Activated naive CD8-positive, alpha-beta T cell treated with anti-CD3 and anti-CD28 coated beads, Interleukin-2, amount 50 U/mL, for 16 hours (primary cell): Measurements from ENCODE around the gene COL25A1.
"Not testable (repeated sequence)": the region's sequence is repeated elsewhere in the genome, so short reads cannot be mapped to it uniquely, and the experiment has no call there.

Experiments
- DNase-seq: peaks from one replicate; pipeline ENCODE4 v3.0.0-alpha.2; 2020; ENCODE audit warnings: low read depth, low spot score

COL25A1 gene

DNA sequence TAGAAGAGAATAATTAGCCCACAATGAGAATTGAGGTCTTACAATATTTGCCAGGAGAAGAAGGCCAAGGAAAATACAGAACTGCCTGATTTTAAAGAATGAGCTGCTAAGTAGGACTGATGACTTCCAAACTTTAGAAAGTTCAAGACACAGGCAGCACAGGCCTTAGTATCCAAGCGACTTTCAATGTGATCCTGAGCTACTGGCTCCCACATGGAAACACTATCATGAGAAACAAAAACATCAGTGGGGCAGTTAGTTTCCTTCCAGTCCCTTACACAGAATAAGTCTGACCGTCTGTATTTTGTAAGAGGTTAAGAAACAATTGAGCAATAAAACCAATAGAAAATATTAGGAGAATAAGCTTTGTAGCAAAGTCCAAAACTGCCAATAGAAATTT is 251.4 kb downstream of the COL25A1 start:
- DNase-seq: no peak

DNA sequence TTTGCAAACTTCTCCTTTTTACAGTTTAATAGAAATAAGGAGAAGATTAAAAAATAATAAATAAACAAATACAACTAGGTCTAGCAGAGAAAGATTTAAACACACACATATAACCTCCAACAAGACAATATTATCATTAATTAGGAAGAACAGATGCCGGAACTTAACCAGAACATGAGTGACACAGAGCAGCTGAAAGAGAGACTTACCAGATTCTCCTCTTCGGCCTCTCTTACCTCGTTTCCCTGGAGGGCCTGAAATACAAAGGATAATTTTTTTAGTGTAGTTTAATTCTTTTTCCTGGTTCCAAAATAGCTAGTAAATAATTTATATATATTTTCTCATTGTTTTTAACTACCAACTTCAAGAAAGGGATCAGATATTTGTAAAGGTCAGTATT is 252.5 kb downstream of the COL25A1 start:
- DNase-seq: no peak

DNA sequence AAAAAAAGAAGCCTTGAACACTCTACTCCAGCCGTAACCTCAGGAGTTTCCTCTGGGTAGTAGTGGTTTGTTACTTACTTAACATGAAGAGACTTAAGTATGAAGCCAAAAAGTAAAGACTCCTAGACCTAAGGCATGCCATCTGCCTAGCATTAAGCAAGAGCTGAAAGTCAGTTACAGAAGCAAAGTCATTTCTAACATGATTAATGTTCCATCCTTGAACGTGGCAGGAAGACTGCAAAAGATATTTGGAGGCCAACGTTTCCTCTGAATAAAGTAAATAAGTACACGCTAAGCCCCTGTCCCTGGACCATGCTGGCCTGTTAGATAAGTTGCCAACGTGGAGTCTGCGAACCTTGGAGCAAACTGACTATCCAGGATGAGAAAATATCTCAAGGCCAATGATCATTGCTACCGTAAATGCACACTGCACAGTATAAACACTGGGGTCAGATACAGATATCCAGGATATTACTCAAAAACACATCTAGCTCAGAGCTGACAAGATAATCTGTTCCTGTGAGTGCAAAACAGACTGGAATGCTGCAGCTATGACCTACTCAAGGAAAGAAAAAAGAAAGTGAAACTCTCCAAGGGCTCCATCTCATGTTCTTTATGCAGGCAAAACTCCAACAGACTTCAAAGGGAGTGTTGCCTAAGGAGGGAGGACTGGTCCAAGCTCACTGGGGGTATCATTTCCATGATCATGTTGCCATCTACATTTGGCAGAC is 255.8 kb downstream of the COL25A1 start:
- DNase-seq: no peak

DNA sequence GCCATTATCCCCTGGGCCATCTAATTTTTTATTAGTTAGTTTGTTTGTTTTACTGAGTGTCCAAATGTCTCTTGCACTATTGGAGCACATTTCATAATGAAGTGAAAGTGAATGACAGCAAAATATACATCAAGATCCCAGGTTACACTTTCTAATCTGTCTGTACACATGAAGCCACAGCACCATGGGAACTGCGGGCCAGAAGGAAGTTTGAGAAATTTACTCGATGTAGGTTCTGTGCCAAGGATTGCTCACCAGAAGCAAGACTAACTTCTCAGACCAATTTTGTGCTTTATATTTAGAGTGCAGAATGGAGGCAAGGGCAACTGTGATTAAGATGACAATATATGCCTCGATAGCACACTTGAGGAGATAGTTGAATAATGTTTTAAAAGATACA is 258.0 kb downstream of the COL25A1 start:
- DNase-seq: no peak

DNA sequence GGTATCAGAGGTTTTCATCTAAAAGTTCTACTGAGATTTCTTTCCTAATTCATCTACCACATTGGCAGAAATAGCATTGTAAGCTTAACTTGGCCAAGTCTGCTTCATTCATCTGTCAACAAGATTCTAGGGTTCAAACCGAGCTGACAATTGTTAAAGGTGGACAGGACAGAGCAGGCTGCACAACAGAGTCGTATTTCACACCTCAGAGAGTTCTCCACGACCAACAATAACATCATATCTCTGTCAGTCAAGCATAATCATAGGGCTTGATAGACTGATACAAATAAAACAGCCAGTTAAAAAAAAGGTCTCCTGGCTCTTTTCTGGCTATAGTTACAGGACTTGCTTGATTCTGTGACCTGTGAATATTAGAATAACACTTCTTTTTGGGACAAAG is 259.2 kb downstream of the COL25A1 start:
- DNase-seq: no peak

DNA sequence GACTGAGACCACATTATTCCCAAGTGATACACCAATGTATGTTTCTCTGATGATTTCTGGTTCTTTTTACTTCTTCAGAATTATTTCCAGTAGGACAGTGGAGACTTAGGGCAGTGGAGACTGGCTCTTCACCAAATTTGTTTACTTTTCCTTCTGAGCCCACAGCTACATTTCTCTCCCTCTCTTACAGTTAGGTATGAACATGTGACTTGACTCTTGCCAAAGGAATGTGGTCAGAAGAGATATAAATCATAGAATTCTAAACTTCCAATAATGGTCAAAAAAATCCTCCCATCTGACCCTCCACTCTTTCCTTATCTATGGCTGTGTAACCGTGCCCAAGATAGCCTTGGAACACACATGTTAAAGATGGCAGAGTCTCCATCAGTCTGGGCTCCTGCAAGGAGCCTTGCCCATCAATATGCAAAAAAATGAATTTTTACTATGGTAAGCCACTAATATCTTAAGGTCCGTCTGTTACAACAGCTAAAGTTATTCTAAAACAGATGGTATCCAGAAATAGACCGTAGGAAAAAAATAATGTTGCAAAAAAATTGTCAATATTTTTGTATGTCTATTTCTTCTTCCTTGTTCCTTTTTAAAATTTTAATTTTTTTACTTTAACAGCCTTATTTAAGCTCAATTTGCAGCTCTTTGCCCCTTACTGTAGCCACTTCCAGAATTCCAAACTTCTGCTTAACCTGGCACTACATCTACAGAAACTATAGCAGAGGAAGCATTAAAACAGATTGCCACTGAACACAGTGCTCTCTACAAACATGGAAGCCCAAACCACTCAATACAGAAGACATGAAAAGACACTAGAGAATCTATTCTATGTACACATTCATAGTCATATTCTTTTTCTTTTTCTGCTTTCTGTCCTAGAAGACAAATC is 260.7 kb downstream of the COL25A1 start:
- no peak for DNase-seq

DNA sequence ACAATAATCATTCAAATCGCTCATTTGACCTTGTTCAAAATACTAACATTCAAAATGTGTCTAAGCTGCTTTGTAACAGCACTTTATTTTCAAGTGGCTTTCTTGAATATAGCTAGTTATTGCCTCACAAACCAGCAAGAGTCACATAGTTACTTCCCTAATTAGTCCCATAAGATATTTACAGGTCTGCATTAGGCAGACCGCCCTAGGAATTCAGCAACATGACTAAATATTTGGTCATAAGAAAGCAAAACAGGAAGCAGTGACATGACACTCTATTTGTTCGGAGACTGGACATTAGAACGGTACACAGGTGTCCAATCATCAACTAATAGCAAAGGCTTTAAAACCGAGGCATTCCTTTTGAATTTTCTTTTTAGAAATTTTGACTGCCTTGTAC is 262.0 kb downstream of the COL25A1 start:
- DNase-seq: no peak

DNA sequence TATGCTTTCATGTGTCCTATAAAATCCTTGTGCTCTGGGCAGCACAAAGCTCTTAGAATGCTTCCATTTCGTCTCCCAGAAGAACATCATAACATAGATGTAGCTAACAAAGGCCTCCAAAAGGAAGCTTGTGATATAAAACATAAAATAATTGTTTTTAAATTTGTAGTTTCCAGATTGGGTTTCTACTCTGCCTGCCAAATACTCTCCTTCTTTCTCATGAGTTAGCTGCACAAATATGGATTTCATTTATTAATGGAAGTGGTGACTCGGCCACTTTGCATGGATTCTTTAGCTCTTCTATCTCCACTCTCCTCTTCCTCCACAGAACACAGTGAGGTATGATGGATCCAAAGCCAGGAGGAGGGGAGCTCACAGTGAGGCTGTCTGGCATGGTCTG is 265.4 kb downstream of the COL25A1 start:
- DNase-seq: no peak

DNA sequence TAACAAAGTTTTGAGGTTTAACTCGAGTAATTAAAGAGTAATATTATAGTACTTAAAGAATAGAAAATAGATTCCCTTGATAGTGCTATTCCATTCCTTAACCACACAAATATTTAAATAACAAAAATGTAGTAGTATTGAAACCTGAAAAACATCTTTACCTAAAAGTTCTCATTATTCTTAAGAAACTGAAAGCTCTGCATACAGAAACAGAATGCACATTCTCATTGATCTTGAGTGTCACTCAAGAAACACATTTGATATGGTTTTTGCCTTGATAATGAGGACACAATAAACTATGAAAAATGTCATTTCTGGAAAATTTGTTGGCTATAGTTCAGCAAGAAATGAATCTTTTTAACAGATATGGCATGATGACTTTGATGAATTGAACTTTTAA is 268.5 kb downstream of the COL25A1 start:
- DNase-seq: no peak

DNA sequence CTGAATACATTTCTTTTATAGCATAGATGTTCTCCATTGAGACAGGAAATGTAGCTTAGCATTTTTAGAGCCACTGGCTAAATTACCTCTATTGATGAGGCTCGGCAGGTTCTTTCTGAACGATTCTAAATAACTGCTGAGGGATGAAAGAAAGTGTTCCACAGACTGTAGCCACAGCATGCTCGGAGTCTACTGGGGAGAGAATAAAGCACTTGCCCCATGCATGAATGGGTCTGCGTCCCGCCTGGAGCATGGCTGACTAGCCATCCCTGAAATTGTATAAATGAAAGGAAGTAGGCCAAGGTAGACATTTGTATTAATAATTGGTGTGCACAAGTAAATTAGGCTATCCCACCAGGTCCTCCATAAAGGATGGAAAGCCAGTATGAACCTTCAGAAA is 269.8 kb downstream of the COL25A1 start:
- no peak for DNase-seq

DNA sequence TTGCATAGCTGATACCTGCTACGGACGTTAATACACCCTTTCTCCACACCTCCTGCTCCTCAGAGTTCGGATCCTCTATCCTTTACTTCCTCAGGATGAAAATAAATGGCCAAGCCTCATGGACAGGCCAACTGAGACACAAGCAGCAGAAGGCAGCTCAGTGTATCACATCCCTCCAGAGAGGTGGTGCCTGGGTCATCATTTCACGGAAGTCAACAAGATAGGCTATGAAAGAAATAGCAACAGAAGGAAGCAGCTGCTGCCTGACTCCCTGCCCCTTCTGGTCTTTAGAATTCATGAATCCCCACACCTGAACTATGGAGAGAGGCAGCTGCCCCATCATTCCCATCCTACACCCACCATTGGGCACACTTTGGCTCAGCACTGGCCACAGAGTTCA is 272.5 kb downstream of the COL25A1 start:
- DNase-seq: no peak

DNA sequence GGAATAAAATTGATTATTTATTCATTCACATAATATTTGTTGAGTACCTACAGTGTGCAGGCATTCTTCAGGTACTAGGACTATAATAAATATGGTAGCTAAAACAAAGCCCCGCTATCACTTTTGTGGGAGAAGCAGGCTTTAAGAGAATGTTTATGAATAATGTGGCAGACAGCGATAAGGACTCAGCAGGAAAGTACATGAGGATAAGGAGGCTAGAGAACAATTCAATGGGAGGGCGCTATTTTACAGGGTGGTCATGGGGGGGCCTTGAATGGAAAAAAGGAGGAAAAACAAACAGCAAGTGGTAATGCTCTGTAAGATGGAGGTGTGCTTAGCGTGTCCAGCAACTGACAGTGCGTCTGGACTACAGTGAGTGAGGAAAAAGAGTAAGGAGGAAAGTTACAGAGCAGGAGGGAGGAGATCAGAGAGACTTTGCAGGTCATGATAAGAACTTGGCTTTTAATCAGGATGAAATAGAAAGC is 275.4 kb downstream of the COL25A1 start:
- DNase-seq: no peak

DNA sequence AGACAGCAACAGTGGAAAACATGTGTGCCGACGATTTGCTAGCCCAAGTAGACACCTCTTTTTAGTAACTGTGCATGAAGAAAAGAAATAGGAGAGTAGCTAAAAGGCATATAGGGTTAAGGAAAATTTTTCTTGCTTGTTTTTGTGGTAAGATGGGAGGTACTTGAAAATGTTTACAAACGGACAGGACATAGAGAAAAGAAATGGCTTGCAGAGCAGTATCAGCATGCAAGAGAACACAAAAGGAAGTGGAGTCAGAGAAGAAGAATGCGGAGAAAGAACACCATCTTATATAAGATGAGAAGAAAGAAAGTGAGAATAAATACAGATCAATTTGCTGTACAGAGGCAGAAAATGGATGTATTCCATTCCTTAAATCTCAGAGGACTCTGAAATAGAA is 275.9 kb downstream of the COL25A1 start:
- DNase-seq: no peak

DNA sequence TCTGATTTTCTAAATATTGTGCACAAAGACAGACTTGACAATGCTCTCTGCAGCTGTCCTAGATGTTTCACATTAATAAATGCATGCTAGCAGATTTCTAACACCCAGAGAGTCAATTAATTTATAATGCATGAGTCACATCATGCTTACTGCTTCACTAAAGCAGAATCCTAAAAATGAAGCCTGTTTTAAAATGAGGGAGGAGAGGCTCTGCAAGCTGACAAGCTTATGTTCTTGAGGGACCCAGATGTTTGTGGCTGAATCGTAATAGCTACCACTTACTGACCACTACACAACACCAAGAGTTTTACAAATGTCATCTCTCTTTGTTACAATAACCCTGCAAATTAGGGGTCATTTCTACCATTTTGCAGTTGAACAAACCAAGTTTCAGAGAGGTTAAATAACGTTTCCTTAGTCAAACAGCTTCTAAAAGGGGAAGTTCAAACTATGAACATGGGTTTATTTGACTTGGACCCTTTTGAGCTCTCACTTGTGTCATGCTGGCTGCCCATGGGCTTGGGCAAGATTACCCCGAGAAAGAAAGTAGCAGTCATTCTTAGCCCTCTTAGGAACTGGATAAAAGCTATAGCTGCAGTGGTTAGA is 276.9 kb downstream of the COL25A1 start:
- DNase-seq: no peak

DNA sequence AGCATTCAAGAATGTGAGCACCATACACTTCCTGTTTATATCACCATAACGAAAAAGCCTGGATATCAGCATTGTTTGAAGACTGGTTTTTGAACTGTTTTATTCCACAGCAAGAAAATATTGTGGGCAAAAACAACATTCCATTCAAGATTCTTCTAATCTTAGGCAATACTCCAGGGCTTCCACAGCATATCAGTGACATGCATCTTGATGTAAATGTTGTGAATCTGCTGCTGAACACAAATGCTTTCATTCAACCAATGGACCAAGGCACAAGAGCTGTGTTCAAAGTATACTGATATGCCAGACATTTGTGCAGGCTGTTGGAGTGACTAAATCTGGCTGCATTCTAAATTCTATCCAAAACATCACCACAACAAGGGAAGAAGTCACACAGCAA is 279.5 kb downstream of the COL25A1 start:
- no peak for DNase-seq

DNA sequence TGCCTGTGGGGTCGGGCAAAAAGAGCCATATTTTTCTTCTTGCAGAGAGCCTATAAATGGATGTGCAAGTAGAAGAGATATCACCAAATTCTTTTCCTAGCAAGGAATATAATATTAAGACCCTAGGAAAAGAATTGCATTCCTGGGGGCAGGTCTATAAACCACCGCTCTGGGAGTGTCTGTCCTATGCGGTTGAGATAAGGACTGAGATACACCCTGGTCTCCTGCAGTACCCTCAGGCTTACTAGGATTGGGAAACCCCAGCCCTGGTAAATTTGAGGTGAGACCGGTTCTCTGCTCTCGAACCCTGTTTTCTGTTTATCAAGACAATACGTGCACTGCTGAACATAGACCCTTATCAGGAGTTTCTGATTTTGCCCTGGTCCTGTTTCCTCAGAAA is 280.8 kb downstream of the COL25A1 start:
- DNase-seq: not testable (repeated sequence)

DNA sequence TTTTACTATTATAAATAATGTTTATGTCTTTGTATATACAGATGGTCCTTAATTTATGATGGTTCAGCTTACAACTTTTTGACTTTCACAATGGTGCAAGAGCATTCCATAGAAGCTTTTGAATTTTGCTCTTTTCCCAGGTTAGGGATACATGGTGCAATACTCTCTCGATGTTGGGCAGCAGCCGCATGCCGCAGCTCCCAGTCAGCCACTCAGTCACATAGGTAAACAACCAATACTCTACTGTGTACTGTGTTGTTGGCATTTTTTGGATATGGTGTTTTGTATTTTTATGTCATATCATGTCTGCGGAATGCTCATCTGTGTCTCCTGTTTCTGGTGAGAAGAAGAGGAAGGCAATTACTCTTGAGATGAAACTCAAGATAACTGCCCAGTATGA is 281.6 kb downstream of the COL25A1 start:
- no peak for DNase-seq

DNA sequence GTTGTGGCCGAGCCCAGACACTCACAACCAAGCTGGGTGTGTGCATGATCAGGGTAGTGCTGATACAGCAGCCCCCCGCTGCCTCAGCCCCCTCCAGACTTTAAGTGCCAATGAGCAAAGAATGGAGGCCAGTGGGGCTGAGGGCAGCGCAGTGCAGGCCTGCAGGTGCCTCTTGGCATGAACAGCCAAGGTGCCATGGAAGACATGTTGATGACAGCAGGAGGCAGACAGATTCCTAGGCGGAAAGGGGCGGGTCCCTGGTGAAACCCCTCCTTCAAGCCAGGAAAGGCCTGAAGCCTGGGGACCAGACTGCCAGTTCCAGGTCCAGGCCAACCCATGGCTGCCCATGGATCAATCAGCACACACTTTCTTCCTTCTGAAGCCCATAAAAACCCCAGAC is 286.3 kb downstream of the COL25A1 start:
- no peak for DNase-seq

DNA sequence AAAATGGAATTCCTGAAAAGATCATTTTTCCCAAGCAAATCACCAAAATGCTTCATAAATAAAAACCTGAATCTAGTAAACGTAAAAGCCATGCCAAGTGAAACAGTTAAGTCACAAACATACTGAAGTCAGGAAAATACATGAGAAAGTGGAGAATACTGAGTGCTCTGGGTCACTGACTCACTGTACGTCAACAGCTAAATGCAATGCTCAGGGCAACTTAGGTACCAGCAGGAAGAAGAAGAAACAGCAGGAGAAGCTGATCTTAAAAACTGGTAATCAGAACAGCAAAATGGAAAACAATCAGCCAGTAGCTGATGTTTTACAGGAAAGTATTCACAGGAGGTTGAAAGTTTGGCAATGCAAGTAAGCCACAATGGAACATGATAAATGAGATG is 287.0 kb downstream of the COL25A1 start:
- DNase-seq: no peak

DNA sequence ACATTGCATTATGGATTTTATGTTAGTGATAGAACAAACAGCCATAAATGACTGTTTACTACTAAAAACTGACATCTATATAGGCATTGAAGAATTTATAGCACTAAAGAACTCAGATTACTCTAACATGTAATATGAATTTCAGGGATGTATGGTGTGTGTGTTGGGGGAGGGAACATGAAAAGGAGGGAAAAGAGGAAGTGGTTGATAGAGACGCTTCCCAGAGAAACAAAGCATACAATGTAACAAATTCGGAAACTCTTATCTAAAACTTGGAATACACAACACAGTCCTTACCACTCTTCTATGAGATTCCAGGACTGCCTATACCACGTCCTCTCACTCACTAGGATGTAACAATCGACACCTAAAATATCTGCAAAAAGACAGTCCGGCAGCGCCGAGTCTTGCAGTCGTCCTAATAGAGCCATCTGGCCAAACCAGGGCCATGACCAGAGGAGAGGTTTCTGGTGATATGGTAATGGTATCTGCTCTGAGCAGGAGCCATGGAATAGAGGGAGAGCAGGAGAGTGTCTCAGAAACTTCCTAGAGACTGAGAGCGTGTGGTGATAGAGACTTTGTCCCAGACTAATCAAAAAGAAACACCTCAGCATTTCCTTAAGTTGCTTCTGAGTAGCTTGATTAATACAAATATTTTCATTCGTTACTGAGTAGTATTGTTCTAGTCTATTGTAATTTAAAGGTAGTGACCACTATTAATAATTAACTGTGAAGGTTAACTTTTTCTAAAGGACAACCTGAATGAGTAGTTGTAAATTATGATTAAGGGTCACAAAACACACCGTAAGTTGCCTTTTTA is 287.7 kb downstream of the COL25A1 start:
- no peak for DNase-seq

DNA sequence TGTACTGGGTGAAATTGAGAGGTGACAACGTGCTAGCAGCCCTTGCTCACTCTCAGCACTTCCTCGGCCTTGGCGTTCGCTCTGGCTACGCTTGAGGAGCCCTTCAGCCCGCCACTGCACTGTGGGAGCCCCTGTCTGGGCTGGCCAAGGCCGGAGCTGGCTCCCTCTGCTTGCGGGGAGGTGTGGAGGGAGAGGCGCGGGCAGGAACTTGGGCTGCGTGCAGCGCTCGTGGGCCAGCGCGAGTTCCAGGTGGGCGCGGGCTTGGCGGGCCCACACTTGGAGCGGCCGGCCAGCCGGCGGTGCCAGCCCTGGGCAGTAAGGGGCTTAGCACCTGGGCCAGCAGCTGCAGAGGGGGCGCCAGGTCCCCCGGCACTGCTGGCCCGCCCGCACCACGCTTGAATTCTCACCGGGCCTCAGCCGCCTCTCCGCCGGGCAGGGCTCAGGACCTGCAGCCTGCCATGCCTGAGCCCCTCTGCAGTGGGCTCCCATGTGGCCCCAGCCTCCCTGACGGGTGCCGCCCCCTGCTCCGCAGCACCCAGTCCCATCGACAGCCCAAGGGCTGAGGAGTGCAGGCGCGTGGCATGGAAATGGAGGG is 290.1 kb downstream of the COL25A1 start:
- DNase-seq: no peak
